Mammary epithelial cell (primary cell): ENCODE results near the gene GINS1.

ENCODE experiments used
- CTCF ChIP-seq, 2 donors: IDR thresholded peaks in 1 of 2; conservative IDR thresholded peaks in 1 of 2; 2 replicates each; pipeline ENCODE4 v1.5.1; 2011 to 2012; ENCODE audit warnings: inconsistent platforms in 2 of 2, low read length in 2 of 2, mild to moderate bottlenecking in 2 of 2, control low read depth in 1 of 2, low read depth in 1 of 2; ENCODE audit not compliant: insufficient read depth in 1 of 2; ENCODE audit errors: extremely low read depth in 1 of 2
- EZH2 ChIP-seq: IDR thresholded peaks from 2 replicates; pipeline ENCODE4 v1.6.1; 2012; ENCODE audit warnings: low read length, inconsistent platforms, borderline replicate concordance

GRCh38 chr20:25481918-25482253 is 74.4 kb downstream of the GINS1 start:
- no peak for TF ChIP-seq CTCF (conservative IDR thresholded peaks at IDR 0.05 in 1 of 2, IDR thresholded peaks at IDR 0.05 in 1 of 2; ENCODE audit: extremely low read depth in 1 of 2, insufficient read depth in 1 of 2, low read depth in 1 of 2, low read length in 2 of 2)
- TF ChIP-seq EZH2 = no peak
